OCI-LY1 (cell line): Measurements from ENCODE around the gene DUOXA1.

Experiments
- H2AFZ ChIP-seq: fragments of 200-600 bp; sonication (generic), shearing (Covaris generic); 2 replicates; pipeline ENCODE4 v1.6.0; 2014; ENCODE audit warnings: antibody characterized with exemption, mild to moderate bottlenecking, low read length
- H3F3A ChIP-seq: fragments of 200-600 bp; sonication (generic), shearing (Covaris generic); 2 replicates; pipeline ENCODE4 v1.6.0; 2014; ENCODE audit warnings: mild to moderate bottlenecking, antibody characterized with exemption, low read length, moderate library complexity; ENCODE audit not compliant: insufficient read depth
- H3K27ac ChIP-seq: fragments of 200-600 bp; sonication (generic); 2 replicates; pipeline ENCODE4 v1.5.1; 2014; ENCODE audit warnings: low read length, mixed run types, mild to moderate bottlenecking, low read depth; ENCODE audit not compliant: poor library complexity, severe bottlenecking
- H3K27me3 ChIP-seq: fragments of 200-600 bp; sonication (generic); 2 replicates; pipeline ENCODE4 v1.6.0; 2014; ENCODE audit warnings: antibody characterized with exemption, mild to moderate bottlenecking, low read length, moderate library complexity; ENCODE audit not compliant: insufficient read depth
- H3K36me3 ChIP-seq: fragments of 200-600 bp; sonication (generic); 2 replicates; pipeline ENCODE4 v1.6.1; 2014; ENCODE audit warnings: mild to moderate bottlenecking, antibody characterized with exemption, low read length, moderate library complexity, mixed read lengths; ENCODE audit not compliant: insufficient read depth
- H3K4me1 ChIP-seq: fragments of 200-600 bp; sonication (generic); 2 replicates; pipeline ENCODE4 v1.5.1; 2014; ENCODE audit warnings: mild to moderate bottlenecking, low read length, moderate library complexity; ENCODE audit not compliant: insufficient read depth, severe bottlenecking
- H3K4me2 ChIP-seq: fragments of 200-600 bp; sonication (generic), shearing (Covaris generic); 2 replicates; pipeline ENCODE4 v1.6.1; 2014; ENCODE audit warnings: low read length
- H3K4me3 ChIP-seq: fragments of 200-600 bp; sonication (generic); 2 replicates; pipeline ENCODE4 v1.5.1; 2014; ENCODE audit warnings: low read length, low read depth, mild to moderate bottlenecking, mixed read lengths; ENCODE audit not compliant: poor library complexity, severe bottlenecking
- H3K79me2 ChIP-seq: fragments of 200-600 bp; shearing (Covaris generic); 2 replicates; pipeline ENCODE4 v1.6.1; 2016; ENCODE audit warnings: mixed run types, low read length, mixed read lengths; ENCODE audit not compliant: insufficient read depth
- H3K9ac ChIP-seq: fragments of 200-600 bp; sonication (generic), shearing (Covaris generic); 2 replicates; pipeline ENCODE4 v1.6.1; 2014; ENCODE audit warnings: mild to moderate bottlenecking, low read length, mixed read lengths
- H3K9me2 ChIP-seq: fragments of 200-600 bp; sonication (generic), shearing (Covaris generic); 2 replicates; pipeline ENCODE4 v1.6.1; 2014; ENCODE audit warnings: low read depth, mild to moderate bottlenecking, low read length, mixed read lengths
- H3K9me3 ChIP-seq: fragments of 200-600 bp; shearing (Covaris generic); 2 replicates; pipeline ENCODE4 v1.6.1; 2014; ENCODE audit warnings: low read length, mixed read lengths
- H4K20me1 ChIP-seq: fragments of 200-600 bp; sonication (generic), shearing (Covaris generic); 2 replicates; pipeline ENCODE4 v1.6.0; 2016; ENCODE audit warnings: mild to moderate bottlenecking, low read length; ENCODE audit not compliant: insufficient read depth
- CTCF ChIP-seq: fragments of 200-600 bp; sonication (generic), shearing (Covaris generic); IDR thresholded peaks from 2 replicates; pipeline ENCODE4 v1.5.1; 2017; ENCODE audit warnings: mild to moderate bottlenecking, antibody characterized with exemption, low read length, moderate library complexity, mixed read lengths
- EZH2 ChIP-seq: fragments of 200-600 bp; sonication (generic), shearing (Covaris generic); IDR thresholded peaks from 2 replicates; pipeline ENCODE4 v1.8.0; 2017; ENCODE audit warnings: borderline replicate concordance, mixed run types, mild to moderate bottlenecking, antibody characterized with exemption, low read length, moderate library complexity, mixed read lengths

Gene DUOXA1

GRCh38 chr15:45126535-45127158 lies 3.0 kb downstream of the DUOXA1 start:
- no peaks in the 10 kb centered on the region for H3K79me2 ChIP-seq
- no peaks in the 10 kb centered on the region for H3F3A ChIP-seq
- H4K20me1 ChIP-seq: no peaks in the 10 kb centered on the region
- H2AFZ ChIP-seq: no peak overlapping the region
- no peaks in the 10 kb centered on the region for H3K4me1 ChIP-seq
- H3K27ac ChIP-seq: no peak overlapping the region
- H3K9me3 ChIP-seq: no peaks in the 10 kb centered on the region
- no peak overlapping the region for H3K9ac ChIP-seq
- no peaks in the 10 kb centered on the region for H3K27me3 ChIP-seq
- TF ChIP-seq CTCF (peak; percentile 88), EZH2 (no peak)
- no peak overlapping the region for H3K4me2 ChIP-seq
- no peaks in the 10 kb centered on the region for H3K9me2 ChIP-seq
- H3K4me3 ChIP-seq: no peak overlapping the region
- no peaks in the 10 kb centered on the region for H3K36me3 ChIP-seq

- H3K4me1 ChIP-seq: no peaks in the 10 kb centered on the region
- H3K9ac ChIP-seq: no peak overlapping the region
- H3K4me3 ChIP-seq: no peak overlapping the region
- TF ChIP-seq CTCF (no peak), EZH2 (no peak)
- no peak overlapping the region for H3K27ac ChIP-seq
- H3K36me3 ChIP-seq: no peaks in the 10 kb centered on the region
- H4K20me1 ChIP-seq: no peaks in the 10 kb centered on the region
- no peak overlapping the region for H2AFZ ChIP-seq
- H3K9me3 ChIP-seq: no peaks in the 10 kb centered on the region
- no peaks in the 10 kb centered on the region for H3K79me2 ChIP-seq
- no peaks in the 10 kb centered on the region for H3K27me3 ChIP-seq
- no peak overlapping the region for H3K4me2 ChIP-seq
- no peaks in the 10 kb centered on the region for H3F3A ChIP-seq
- H3K9me2 ChIP-seq: no peaks in the 10 kb centered on the region
Observed at GRCh38 chr15:45123397-45123796, 6.3 kb downstream of the DUOXA1 start.

GRCh38 chr15:45122719-45123118 lies 7.0 kb downstream of the DUOXA1 start:
- Histone ChIP-seq H3K9me3 (no peaks in the 10 kb centered on the region), H3K4me3 (no peak overlapping the region), H3K4me2 (no peak overlapping the region), H3K27ac (no peak overlapping the region), H3K36me3 (no peaks in the 10 kb centered on the region), H3K9ac (no peak overlapping the region), H4K20me1 (no peaks in the 10 kb centered on the region), H3F3A (no peaks in the 10 kb centered on the region), H3K27me3 (no peaks in the 10 kb centered on the region), H3K79me2 (no peaks in the 10 kb centered on the region), H2AFZ (no peak overlapping the region), H3K9me2 (no peaks in the 10 kb centered on the region), H3K4me1 (no peaks in the 10 kb centered on the region)
- no peak for TF ChIP-seq CTCF
- TF ChIP-seq EZH2: no peak
